NCI-H1092 treated with DMSO at 0.1 percent for 48 hours (cell line): Measurements from ENCODE around the gene CPT2.
"Not testable (repeated sequence)": the region's sequence is repeated elsewhere in the genome, so short reads cannot be mapped to it uniquely, and the experiment has no call there.

Experiments used
- DNase-seq: peaks from one replicate; lab custom pipeline; 2025; lab: John Stamatoyannopoulos, UW

Gene CPT2

DNA sequence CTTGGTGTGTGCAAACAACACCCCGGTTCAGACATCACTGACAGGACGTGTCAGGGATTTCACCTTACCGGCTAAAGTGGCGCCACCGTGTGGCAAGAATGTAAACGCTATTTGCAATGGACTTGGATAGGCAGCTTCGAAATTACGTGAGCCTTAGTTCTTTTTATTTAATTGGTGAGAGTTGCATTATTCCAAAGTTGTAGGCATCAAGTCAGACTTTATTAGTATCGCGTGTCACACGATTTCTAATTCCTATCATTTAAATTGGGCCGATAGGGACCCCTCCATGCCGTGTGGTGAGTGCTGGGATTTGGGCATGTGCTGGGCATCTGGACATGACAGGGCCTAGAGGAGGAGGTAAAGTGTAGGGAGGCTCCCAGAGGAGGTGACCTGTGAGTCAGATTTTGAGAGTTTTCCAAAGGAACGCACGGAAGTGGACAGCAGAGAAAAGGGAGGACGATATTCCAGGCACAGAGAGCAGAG is 14.5 kb upstream of the CPT2 start:
- DNase-seq, result peak; percentile 50

DNA sequence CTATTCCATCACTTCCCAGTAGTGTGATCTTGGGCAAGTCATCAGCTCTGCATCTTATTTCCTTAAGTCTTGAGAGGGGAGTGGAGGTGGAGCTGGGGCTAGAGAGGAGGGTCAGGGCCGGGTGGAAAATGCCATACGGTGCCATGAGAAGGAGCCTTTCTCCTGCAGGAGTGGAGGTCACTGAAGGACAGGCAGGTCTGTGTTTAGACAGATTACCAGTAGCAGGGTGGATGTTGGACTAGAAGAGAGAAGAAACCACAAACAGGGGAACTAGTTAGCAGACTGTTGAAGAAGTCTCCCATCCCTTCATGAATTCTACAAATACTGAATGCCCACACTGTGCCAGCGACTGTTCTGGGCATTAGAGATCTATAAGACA is 13.9 kb upstream of the CPT2 start:
- no peak for DNase-seq

DNA sequence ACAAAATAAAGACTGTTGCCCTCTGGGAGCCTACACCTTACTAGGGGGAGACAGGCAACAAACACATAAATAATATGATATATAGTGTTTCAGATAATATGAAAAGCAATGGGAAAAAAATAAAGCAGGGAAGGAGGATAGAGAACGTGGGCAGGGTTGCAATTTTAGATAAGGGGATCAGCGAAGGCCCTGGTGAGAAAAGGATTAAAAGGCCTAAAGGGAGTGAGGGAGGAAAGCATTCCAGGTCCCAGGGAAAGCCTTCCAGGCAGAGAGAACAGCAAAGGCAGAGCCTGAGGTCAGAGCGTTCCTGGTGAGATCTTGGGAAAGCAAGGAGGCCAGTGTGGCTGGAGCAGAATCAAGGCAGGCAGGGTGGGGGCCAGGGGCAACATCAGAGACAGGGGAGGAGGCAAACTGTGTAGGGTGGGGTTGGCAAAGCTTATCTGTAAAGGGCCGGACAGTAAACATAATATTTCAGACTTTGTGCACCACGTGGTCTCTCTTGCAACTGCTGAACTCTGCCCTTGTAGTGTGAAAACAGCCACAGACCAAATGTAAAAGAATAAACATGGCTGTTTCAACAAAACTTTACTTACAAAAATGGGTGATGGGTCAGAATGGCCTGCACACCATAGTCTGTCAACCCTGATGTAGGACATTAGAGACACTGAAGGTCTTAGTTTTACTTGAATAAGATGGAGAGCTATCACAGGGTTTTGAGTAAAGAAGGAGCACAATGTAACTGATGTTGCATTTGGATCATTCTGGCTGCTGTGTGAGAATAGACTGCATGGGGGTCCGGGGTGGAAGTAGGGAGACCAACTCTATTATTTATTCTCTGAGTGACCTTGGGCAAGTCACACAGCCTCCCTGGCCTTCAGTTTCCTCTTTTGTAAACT is 13.3 kb upstream of the CPT2 start:
- DNase-seq, result no peak

DNA sequence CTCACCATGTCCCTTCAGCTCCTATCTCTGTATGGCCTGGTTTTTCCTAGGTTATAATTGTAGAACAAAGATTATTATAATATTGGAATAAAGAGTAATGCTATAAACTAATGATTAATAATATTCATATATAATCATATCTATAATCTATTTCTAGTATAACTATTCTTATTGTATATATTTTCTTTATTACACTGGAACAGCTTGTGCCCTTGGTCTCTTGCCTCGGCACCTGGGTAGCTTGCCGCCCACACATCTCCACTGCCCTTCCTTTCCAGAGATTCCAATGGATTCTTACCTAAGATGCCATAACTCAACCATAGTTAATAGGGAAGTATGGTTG is 10.7 kb upstream of the CPT2 start:
- DNase-seq, result not testable (repeated sequence)

DNA sequence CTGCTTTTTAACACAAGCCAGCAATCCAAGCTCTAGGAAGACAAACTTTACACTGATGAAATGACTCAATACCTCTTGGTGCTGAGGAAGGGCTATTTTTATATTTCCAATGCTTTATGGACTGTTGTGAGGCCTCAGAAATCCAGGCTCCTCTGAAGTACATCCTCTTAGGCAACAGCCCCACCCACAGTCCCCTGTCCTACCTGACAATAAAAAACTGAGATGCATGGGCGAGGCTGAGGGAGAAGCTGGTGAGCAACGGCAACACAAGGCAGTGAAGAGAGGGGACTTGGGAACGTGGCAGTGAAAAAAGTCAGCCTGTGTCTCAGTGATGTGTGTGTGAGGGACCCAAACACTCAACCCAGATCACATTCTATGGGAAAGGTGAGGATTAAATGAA is 10.1 kb upstream of the CPT2 start:
- no peak for DNase-seq

DNA sequence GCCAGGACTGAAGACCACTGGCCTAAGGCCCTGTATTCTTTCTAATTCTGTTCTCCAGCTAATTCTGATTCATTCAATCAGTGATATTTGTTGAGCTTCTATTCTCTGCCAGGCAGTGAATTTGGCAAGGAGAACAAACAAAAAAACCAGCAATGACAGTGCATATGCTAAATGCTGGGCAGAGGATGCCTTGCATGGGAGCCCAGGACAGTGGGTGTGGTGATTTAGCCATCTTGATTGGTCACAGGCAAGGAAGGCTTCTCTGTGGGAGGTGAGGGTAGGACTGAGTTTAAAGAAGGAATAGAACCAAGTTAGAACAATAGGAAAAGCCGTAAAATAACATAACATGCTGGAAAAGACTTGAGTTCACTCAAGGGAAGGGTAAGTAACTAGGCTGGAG is 9.2 kb upstream of the CPT2 start:
- DNase-seq, result no peak

DNA sequence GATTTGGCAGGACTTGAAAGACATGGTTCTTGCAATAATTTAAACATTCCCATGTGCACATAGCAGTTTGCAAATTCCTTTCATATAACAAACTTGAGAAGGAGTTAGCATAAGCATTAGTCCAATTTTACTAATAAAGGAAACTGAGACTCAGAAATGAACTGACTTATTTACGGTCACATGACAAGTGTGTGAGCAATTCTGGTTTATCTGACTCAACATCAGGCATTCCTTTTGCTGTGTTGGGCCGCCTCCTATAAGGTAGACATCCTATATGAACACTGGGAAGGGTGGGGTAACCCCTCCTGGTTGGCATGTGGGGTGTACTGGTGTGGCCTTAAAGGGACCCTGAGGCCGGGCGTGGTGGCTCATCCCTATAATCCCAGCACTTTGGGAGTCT is 8.5 kb upstream of the CPT2 start:
- DNase-seq, result no peak

DNA sequence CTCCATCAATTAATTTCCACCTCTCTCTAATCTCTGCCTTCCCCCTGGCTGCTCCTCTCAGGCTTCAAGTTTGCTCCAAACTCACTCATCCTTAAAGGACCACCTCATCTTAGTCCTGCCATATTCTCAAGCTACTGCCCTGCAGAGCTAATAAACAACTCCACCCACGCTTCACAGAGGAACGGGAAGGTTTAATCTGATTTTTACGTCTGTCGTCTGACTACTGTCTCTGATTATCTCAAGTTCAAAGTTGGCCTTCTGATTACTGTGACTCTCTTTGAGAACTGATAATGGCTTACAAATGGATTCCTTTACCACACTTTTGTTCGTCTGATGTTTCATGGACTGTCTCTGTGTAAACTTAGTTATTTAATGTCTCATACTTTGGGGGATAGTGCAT is 7.6 kb upstream of the CPT2 start:
- no peak for DNase-seq

DNA sequence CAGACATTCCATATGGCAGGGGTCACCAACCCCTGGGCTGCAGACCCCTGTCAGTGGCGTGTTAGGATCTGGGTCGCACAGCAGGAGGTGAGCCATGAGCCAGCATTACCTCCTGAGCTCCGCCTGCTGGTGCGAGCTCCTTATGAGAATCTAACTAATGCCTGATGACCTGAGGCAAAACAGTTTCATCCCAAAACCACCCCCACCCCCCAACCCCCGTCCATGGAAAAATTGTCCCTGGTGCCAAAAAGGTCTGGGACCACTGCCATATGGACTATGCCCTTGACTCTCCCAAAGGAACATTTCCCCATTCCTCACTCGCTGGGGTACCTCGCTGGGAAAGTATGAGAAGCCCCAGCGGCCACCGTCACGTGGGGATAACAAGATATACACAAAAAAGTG is 6.4 kb upstream of the CPT2 start:
- no peak for DNase-seq

DNA sequence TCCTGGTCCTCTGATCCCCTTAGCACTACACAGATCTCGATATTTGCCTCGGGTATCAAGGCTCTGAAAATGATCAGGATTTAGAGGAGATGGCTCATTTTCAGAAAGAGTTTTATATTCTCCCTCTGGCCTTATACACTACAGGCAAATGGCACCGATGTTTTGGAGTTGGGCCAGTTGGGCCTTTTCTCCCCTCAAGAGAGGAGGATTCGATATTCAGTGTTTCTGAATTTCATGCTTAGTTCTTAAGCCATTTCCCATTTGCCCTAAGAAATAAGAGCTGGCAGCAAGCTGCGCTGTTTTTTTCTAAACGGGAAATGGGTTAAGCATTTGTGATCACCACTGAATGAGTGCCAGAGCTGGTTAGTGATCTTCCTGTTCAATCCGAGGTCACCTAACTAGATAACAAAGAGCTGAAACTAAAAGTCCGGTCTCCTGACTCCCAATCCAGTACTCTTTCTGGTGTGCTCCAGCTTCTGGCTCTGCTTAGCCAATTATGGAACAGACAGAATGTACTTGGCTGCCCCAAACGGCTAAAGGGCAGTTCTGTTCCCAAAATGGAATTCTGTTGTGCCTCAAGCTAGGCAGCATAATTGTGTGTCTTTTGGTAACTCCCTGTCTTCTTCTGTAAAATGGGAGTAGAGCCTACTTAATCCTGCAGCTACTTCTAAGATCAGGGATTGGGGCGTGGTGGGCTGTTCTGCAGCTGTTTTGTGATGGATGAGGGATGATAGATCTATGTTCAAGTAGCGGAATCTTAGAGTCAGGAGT is 1.2 kb upstream of the CPT2 start:
- no peak for DNase-seq

DNA sequence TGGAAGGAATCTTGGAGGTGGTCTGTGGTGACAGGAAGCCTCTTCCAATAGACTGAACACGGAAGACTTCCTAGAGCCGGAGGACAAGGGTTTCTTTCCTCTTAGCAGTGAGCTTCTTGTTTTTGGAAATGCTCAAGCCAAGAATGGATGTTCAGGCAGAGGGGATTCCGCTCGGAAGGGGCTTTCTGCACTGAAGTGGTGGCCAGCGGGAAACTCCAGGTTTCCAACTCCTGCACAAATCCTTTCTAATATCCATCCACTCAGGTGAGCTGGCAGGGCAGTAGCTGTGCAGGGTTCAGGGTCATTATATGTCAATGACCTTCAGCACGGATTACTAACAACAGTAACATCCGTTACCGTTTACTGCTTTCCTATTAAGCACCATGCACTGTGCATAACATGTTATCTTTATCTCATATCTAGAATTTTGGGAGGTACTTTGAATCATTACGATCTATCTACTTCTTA is 573 bp upstream of the CPT2 start:
- DNase-seq, result peak; percentile 46

DNA sequence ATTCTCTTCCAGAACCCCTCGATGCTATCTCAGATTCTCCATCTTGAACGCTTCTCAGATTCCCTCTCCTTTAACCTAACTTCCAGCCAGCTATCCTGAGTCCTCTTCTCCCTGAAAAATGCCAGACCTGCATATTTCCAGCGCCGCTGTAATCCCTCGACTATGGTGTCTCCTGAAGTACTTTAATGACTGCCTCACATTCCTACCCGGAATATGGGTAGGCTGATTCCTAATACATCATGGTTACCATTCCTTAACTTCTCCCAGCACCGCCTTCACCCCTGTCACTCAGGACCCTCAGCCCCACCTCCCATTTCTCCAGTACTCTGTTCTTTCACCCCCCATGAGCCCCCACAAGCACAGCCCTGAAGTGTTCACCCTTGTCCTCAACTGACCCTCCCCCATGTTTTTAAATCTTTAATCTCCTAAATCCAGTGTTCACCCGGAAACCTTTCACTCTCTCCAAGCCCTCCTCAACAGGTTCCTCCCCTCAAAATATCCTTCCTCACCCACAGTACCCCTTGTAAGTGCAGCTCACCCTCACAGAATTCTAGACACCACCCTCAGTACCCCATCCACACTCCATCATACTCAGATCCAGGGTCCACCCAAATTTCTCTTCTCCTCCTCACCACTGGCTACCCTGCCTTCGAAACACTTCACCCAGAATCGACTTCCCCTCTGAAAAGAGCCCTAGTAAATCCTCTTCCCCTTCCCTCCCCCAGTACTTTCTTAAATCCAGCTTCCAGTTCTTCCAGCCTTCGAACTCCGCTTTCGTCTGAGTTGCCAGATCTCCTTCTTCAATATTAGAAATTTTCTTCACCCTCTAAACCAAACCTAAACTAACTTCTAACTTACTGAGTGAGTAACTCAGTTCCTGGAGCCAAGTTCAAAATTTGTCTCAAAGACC is 922 bp downstream of the CPT2 start:
- DNase-seq, result no peak

DNA sequence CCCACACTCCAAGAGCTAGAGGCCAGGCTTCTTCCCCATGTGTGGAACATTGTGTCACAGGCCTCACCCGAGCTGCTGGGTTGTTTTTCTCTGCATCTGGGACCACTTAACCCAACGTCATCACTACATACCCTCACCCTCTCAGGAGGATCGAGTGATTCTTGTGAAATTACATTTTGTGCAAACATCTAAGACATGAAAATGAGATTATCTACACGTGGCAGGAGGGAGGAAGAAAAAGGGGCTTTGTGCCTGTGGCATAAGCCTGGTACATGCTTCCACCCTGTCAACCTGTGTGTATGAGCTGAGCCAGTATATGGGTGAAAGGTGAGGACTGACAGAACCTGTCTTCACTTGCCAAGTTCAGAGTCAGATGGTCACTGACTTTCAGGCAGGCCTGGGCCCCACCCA is 1.6 kb downstream of the CPT2 start:
- DNase-seq, result no peak

DNA sequence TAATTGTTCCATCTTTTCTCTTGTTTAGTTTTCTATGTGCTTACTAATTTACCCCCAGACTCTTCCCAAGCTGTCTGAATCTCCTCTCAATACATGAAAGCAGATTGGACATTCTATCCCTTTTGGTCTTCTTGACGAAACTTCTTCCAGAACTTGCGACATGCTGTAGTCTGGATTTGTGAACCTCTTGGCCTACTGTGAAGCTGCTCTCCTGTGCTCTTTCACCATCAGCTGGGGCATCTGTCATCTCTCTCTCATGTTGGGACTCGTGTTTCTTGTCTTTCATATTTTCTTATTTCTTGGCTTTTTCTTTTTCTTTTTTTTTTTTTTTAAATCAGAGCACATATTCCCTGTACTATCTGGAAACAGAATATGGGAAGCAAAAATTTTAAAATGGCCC is 6.8 kb downstream of the CPT2 start:
- no peak for DNase-seq

DNA sequence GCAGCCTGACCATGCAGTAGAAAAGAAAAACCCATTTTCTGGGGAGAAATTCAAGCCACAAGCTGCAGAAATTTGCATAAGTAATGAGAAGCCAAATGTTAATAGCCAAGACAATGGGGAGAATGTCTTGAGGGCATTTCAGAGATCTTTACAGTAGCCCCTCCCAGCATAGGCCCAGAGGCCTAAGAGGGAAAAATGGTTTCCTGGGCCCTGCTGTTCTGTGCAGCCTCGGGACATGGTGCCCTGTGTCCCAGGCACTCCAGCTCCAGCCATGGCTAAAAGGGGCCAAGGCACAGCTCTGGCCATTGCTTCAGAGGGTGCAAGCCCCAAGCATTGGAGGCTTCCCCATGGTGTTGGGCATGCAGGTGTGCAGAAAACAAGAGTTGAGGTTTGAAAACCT is 8.9 kb downstream of the CPT2 start:
- DNase-seq, result not testable (repeated sequence)

DNA sequence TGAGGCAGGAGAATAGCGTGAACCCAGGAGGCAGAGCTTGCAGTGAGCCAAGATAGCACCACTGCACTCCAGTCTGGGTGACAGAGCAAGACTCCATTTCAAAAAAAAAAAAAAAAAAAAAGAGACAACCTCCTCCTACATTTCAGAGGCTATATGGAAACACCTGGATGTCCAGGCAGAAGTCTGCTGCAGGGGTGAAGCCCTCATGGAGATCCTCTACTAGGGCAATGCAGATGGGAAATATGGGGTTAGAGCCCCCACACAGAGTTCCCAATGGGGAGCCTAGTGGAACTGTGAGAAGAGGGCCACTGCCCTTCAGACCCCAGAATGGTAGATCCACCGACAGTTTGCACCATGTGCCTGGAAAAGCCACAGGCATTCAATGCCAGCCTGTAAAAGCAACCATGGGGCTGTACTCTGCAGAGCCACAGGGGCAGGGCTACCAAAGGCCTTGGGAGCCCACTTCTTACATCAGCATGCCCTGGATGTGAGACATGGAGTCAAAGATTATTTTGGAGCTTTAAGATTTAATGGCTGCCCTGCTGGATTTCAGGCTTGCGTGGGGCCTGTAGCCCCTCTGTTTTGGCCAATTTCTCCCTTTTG is 9.6 kb downstream of the CPT2 start:
- DNase-seq, result not testable (repeated sequence)

DNA sequence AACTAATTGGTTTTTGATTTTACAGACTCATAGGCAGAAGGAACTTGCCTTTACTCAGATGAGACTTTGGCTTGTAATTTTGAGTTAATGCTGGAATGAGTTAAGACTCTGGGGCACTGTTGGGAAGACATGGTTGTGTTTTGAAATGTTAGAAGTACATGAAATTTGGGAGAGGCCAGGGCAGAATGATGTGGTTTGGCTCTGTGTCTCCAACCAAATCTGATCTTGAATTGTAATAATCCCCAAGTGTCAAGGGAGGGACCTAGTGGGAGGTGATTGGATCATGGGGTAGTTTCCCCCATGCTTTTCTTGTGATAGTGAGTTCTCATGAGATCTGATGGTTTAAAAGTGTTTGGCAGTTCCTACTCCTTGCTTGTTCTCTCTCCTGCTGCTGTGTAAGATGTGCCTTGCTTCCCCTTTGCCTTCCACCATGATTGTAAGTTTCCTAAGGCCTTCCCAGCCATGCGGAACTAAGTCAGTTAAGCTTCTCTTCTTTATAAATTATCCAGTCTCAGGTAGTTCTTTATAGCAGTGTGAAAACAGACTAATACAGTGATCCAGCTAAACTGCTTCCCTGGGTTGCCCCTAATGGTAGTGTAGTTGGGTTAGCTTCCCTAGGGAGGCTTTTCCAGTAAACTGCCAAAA is 10.2 kb downstream of the CPT2 start:
- no peak for DNase-seq

DNA sequence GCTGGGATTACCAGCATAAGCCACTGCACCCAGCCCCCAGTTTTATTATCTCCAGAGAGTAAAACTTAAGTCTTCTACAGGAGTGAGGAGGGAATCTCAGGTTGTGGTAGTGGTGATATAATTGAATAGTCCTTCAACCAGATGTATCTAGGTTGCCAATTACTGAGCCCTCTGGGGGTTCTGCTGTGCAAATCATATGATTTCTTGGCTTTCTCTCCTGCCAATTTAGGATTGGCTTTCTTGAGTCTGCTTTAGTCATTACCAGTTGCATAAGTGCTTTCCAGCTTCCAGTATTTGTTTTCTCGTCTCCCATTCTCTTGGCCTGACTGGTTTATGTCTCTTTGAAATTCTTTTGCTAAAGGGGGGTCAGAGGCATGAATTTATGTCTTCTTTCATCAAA is 11.1 kb downstream of the CPT2 start:
- DNase-seq, result no peak

DNA sequence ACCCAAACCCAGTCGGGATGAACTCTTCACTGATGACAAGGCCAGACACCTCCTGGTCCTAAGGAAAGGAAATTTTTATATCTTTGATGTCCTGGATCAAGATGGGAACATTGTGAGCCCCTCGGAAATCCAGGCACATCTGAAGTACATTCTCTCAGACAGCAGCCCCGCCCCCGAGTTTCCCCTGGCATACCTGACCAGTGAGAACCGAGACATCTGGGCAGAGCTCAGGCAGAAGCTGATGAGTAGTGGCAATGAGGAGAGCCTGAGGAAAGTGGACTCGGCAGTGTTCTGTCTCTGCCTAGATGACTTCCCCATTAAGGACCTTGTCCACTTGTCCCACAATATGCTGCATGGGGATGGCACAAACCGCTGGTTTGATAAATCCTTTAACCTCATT is 13.7 kb downstream of the CPT2 start:
- no peak for DNase-seq

DNA sequence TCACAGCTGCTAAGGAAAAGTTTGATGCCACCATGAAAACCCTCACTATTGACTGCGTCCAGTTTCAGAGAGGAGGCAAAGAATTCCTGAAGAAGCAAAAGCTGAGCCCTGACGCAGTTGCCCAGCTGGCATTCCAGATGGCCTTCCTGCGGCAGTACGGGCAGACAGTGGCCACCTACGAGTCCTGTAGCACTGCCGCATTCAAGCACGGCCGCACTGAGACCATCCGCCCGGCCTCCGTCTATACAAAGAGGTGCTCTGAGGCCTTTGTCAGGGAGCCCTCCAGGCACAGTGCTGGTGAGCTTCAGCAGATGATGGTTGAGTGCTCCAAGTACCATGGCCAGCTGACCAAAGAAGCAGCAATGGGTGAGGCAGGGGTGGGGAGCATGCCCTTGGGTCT is 14.3 kb downstream of the CPT2 start:
- DNase-seq, result no peak

DNA sequence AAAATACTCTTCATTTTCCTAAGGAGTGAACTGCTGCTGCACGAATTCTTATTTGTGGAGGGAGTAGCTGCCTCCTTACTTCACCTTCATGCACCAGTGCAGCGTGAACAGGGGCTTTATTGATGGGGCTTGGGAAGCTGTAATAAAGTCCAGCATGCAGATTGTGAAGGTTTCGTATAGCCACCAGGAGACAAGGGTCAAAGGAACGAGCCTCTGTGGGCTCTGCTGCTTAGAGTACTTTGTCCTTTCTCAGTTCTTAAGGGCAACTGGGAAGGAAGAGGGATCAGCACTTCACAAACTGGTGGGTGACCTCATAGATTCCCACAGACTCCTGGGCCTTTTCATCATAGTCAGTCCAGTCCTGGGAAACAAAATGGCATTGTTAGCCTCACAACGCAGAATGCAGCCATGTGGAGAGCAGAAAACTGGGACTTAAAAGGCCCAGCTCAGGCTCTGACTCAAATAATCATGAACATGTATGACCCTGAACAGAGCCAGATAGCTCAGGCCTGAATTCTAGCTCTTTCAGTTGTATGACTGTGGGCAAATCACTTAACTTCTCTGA is 17.8 kb downstream of the CPT2 start:
- no peak for DNase-seq
